HCT116 (cell line): Measurements from ENCODE around the gene KCNIP4. TPM values are rescaled to one million over a fixed set of nuclear protein-coding genes. Genes with fewer than 3 reads are reported as not detected.

Source experiments
- ATAC-seq: fragments of 200-7000 bp; cut with Tn5 transposase; 2 replicates; pipeline ENCODE4 v1.9.1; 2020; ENCODE audit warnings: mild to moderate bottlenecking, moderate library complexity
- BruUV-seq: library from RNA; stranded (reverse); fragments of 400-500 nt; replicated peaks from 2 replicates; lab custom pipeline; 2021; lab: Mats Ljungman, UMichigan
- CTCF ChIA-PET: fragments of 300-600 bp; sonication (Branson Sonifier 250); formaldehyde crosslinking; loops from one replicate; lab custom pipeline; 2021; ENCODE audit warnings: antibody characterized with exemption; lab: Charles Lee
- POLR2A ChIA-PET: fragments of 300-600, 350-600 bp; sonication (Branson Sonifier 250); formaldehyde crosslinking; loops from one replicate; lab custom pipeline; 2021; ENCODE audit warnings: antibody characterized with exemption; lab: Charles Lee
- RAD21 ChIA-PET, 2 experiments: fragments of 300-600 bp; sonication (Branson Sonifier 250); formaldehyde crosslinking; loops; one replicate each; lab custom pipeline; 2023; ENCODE audit warnings: low total read pairs in 2 of 2; ENCODE audit not compliant: uncharacterized antibody in 2 of 2, unreplicated experiment in 2 of 2, low non-redundant PET in 1 of 2; lab: Charles Lee
- DNase-seq: peaks from one replicate; pipeline ENCODE4 v3.0.0-alpha.2; 2010; ENCODE audit warnings: low read depth, low spot score
- H2AFZ ChIP-seq: fragments of 200-600 bp; shearing (Covaris generic), sonication (generic); 2 replicates; pipeline ENCODE4 v1.6.1; 2017; ENCODE audit warnings: low read depth, mixed run types, mixed read lengths, antibody characterized with exemption, low read length; ENCODE audit not compliant: poor library complexity, severe bottlenecking
- H3K27ac ChIP-seq: 2 replicates; pipeline ENCODE4 v1.5.1; 2012; ENCODE audit warnings: low read depth, low read length
- H3K27me3 ChIP-seq: fragments of 200-600 bp; sonication (generic); 2 replicates; pipeline ENCODE4 v1.6.1; 2016; ENCODE audit warnings: mixed run types, low read length, mixed read lengths; ENCODE audit not compliant: insufficient read depth
- H3K36me3 ChIP-seq, 2 experiments: fragments of 200-500 bp in 1 of 2; fragments of 200-600 bp in 1 of 2; sonication (Bioruptor generic) in 1 of 2; sonication (generic) in 1 of 2; 2 replicates each; pipeline versions ENCODE4 v1.5.1 to v1.6.1; 2014 to 2016; ENCODE audit warnings: low read length in 2 of 2, inconsistent platforms in 1 of 2, mixed read lengths in 1 of 2, mixed run types in 1 of 2; ENCODE audit not compliant: insufficient read depth in 2 of 2, control insufficient read depth in 1 of 2
- H3K4me1 ChIP-seq, 2 experiments: fragments of 200-600 bp in 1 of 2; sonication (generic) in 1 of 2; 2 replicates each; pipeline versions ENCODE4 v1.5.1 to v1.6.1; 2012 to 2017; ENCODE audit warnings: low read length in 2 of 2, inconsistent platforms in 1 of 2, mild to moderate bottlenecking in 1 of 2, mixed read lengths in 1 of 2, mixed run types in 1 of 2, moderate library complexity in 1 of 2; ENCODE audit not compliant: insufficient read depth in 2 of 2, control insufficient read depth in 1 of 2
- H3K4me2 ChIP-seq: fragments of 200-600 bp; sonication (generic); 2 replicates; pipeline ENCODE4 v1.6.1; 2017; ENCODE audit warnings: mixed run types, low read length, mixed read lengths
- H3K4me3 ChIP-seq, 2 experiments: fragments of 200-600 bp in 1 of 2; sonication (generic) in 1 of 2; replicated peaks in 1 of 2; 2 replicates each; pipeline ENCODE4 v1.5.1; 2011 to 2016; ENCODE audit warnings: low read length in 2 of 2, control low read depth in 1 of 2, low read depth in 1 of 2, mild to moderate bottlenecking in 1 of 2, mixed read lengths in 1 of 2, mixed run types in 1 of 2
- H3K79me2 ChIP-seq: fragments of 200-600 bp; sonication (generic); 2 replicates; pipeline ENCODE4 v1.6.1; 2017; ENCODE audit warnings: mild to moderate bottlenecking, mixed run types, low read length, moderate library complexity, mixed read lengths; ENCODE audit not compliant: insufficient read depth
- H3K9ac ChIP-seq: fragments of 200-600 bp; sonication (generic); 2 replicates; pipeline ENCODE4 v1.6.1; 2016; ENCODE audit warnings: low read length, mixed read lengths
- H3K9me2 ChIP-seq: fragments of 200-600 bp; sonication (generic), shearing (Covaris generic); 2 replicates; pipeline ENCODE4 v1.6.1; 2017; ENCODE audit warnings: mixed run types, mild to moderate bottlenecking, moderate library complexity; ENCODE audit not compliant: insufficient read depth
- H3K9me3 ChIP-seq, 2 experiments: fragments of 200-500 bp in 1 of 2; fragments of 200-600 bp in 1 of 2; sonication (Bioruptor generic) in 1 of 2; sonication (generic) in 1 of 2; 2 replicates each; pipeline ENCODE4 v1.6.1; 2014 to 2017; ENCODE audit warnings: low read length in 2 of 2, mixed read lengths in 2 of 2, inconsistent platforms in 1 of 2, low read depth in 1 of 2, mild to moderate bottlenecking in 1 of 2, mixed run types in 1 of 2, moderate library complexity in 1 of 2; ENCODE audit not compliant: control insufficient read depth in 1 of 2, insufficient read depth in 1 of 2
- H4K20me1 ChIP-seq: fragments of 200-600 bp; sonication (generic), shearing (Covaris generic); 2 replicates; pipeline ENCODE4 v1.6.1; 2017; ENCODE audit warnings: mixed run types, mild to moderate bottlenecking, moderate library complexity; ENCODE audit not compliant: insufficient read depth
- ATF3 ChIP-seq: IDR thresholded peaks from 2 replicates; pipeline ENCODE4 v1.6.1; 2012
- CTCF ChIP-seq, 3 experiments: fragments of 200-600 bp in 1 of 3; sonication (generic) in 1 of 3; IDR thresholded peaks in 2 of 3; conservative IDR thresholded peaks in 1 of 3; 2 replicates each; pipeline ENCODE4 v1.5.1; 2012 to 2017; ENCODE audit warnings: low read depth in 2 of 3, low read length in 2 of 3, antibody characterized with exemption in 1 of 3, borderline replicate concordance in 1 of 3, control low read depth in 1 of 3, mild to moderate bottlenecking in 1 of 3, mixed read lengths in 1 of 3, mixed run types in 1 of 3, moderate library complexity in 1 of 3; ENCODE audit not compliant: insufficient read depth in 1 of 3
- EZH2 ChIP-seq: fragments of 200-600 bp; sonication (generic); IDR thresholded peaks from 2 replicates; pipeline ENCODE4 v1.6.1; 2017; ENCODE audit warnings: antibody characterized with exemption, mixed run types
- EZH2phosphoT487 ChIP-seq: fragments of 200-600 bp; IDR thresholded peaks from 2 replicates; pipeline ENCODE4 v1.6.1; 2018; ENCODE audit warnings: antibody characterized with exemption, borderline replicate concordance
- FOSL1 ChIP-seq: IDR thresholded peaks from 2 replicates; pipeline ENCODE4 v1.6.1; 2012; ENCODE audit warnings: low read depth
- JUND ChIP-seq: IDR thresholded peaks from 2 replicates; pipeline ENCODE4 v1.6.1; 2012
- POLR2A ChIP-seq: IDR thresholded peaks from 2 replicates; pipeline ENCODE4 v1.7.0; 2011; ENCODE audit warnings: borderline replicate concordance; ENCODE audit not compliant: insufficient read depth, insufficient read length; ENCODE audit errors: extremely low read depth
- RAD21 ChIP-seq: IDR thresholded peaks from 2 replicates; pipeline ENCODE4 v1.6.1; 2012; ENCODE audit warnings: low read depth, mild to moderate bottlenecking
- REST ChIP-seq: IDR thresholded peaks from 2 replicates; pipeline ENCODE4 v1.6.1; 2012; ENCODE audit warnings: low read depth
- SIN3A ChIP-seq: IDR thresholded peaks from 2 replicates; pipeline ENCODE4 v1.6.1; 2012; ENCODE audit warnings: low read depth
- SP1 ChIP-seq: IDR thresholded peaks from 2 replicates; pipeline ENCODE4 v1.6.1; 2012; ENCODE audit warnings: low read depth
- SRF ChIP-seq: IDR thresholded peaks from 2 replicates; pipeline ENCODE4 v1.6.1; 2012; ENCODE audit warnings: low read depth
- TCF7L2 ChIP-seq: IDR thresholded peaks from 2 replicates; pipeline ENCODE4 v1.7.0; 2011; ENCODE audit warnings: borderline replicate concordance, inconsistent platforms; ENCODE audit not compliant: insufficient read depth, insufficient read length; ENCODE audit errors: extremely low read depth
- YY1 ChIP-seq: IDR thresholded peaks from 2 replicates; pipeline ENCODE4 v1.6.1; 2011; ENCODE audit warnings: low read length, low read depth, moderate library complexity, mild to moderate bottlenecking; ENCODE audit not compliant: insufficient replicate concordance; ENCODE audit errors: extremely low read depth
- ZFX ChIP-seq: fragments of 450-650 bp; IDR thresholded peaks from 2 replicates; pipeline ENCODE4 v1.6.1; 2017
- intact Hi-C: fragments of 100-400 bp; cut with micrococcal nuclease; formaldehyde crosslinking; loops from 2 replicates; pipeline ENCODE4 v1.10.0; 2022
- total RNA-seq: library from RNA; stranded (reverse); gene quantifications from one replicate; pipeline ENCODE4 v1.2.1, GENCODE V29; 2021; ENCODE audit not compliant: unreplicated experiment
- TF ChIP-seq, protein P1 (sequence below): IDR thresholded peaks from 2 replicates; pipeline ENCODE4 v1.6.1; 2011; ENCODE audit warnings: mild to moderate bottlenecking, low read length, moderate library complexity; ENCODE audit not compliant: insufficient replicate concordance; ENCODE audit errors: extremely low read depth

KCNIP4 gene
- total RNA-seq, 1 experiment from 2014 or later, result not detected

DNA sequence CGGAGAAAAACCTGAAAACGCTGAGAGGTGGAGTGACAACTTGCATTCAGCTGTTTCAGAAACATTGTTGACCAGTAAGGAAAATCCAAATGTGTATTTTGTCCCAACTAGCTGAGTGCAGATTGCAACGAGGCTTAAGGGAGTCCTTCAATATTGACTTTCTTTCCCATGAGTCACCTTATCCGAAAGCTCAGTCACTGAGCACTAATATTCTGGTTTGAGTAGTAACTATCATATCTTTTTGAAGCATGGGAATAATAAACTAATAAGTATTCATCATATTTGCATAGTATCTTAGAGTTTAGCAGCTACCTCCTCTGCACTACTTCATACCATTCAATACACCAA is 644.1 kb downstream of the KCNIP4 start (continued):
- TF ChIP-seq, protein P1, sequence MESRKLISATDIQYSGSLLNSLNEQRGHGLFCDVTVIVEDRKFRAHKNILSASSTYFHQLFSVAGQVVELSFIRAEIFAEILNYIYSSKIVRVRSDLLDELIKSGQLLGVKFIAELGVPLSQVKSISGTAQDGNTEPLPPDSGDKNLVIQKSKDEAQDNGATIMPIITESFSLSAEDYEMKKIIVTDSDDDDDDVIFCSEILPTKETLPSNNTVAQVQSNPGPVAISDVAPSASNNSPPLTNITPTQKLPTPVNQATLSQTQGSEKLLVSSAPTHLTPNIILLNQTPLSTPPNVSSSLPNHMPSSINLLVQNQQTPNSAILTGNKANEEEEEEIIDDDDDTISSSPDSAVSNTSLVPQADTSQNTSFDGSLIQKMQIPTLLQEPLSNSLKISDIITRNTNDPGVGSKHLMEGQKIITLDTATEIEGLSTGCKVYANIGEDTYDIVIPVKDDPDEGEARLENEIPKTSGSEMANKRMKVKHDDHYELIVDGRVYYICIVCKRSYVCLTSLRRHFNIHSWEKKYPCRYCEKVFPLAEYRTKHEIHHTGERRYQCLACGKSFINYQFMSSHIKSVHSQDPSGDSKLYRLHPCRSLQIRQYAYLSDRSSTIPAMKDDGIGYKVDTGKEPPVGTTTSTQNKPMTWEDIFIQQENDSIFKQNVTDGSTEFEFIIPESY, result no peak
- TF ChIP-seq FOSL1, result no peak
- TF ChIP-seq YY1, result no peak
- no peak for TF ChIP-seq SRF

- CTCF ChIA-PET, result no interaction called here
- RAD21 ChIA-PET, result no interaction called here
- POLR2A ChIA-PET, result no interaction called here
- TF ChIP-seq POLR2A, result no peak
- no peak for TF ChIP-seq SIN3A
- no peak for TF ChIP-seq EZH2
- no peak for TF ChIP-seq FOSL1
- TF ChIP-seq, protein P1, result no peak
- no peak for TF ChIP-seq JUND
- no peak for TF ChIP-seq REST
- TF ChIP-seq ATF3, result no peak
- TF ChIP-seq SP1, result no peak
- no peak for TF ChIP-seq EZH2phosphoT487
- TF ChIP-seq RAD21, result no peak
- TF ChIP-seq TCF7L2, result no peak
- no peak for TF ChIP-seq YY1
- no peak for TF ChIP-seq CTCF (IDR thresholded peaks at IDR 0.05 in 2 of 3, conservative IDR thresholded peaks at IDR 0.05 in 1 of 3; ENCODE audit: borderline replicate concordance in 1 of 3, insufficient read depth in 1 of 3, low read depth in 2 of 3, low read length in 2 of 3)
- TF ChIP-seq ZFX, result no peak
These were observed 658.0 kb downstream of the KCNIP4 start for GRCh38 chr4:21290562-21290961.

More at GRCh38 chr4:21290562-21290961, 658.0 kb downstream of the KCNIP4 start:
- Histone ChIP-seq H3K4me3 (no peak overlapping the region), H3K9me3 (peaks cover 3 to 17% of the 10 kb centered on the region in 2 experiments; a peak in 2 of 4 replicates), H3K4me1 (no peaks in the 10 kb centered on the region), H2AFZ (no peak overlapping the region), H3K27ac (no peak overlapping the region), H4K20me1 (no peaks in the 10 kb centered on the region), H3K27me3 (no peaks in the 10 kb centered on the region), H3K4me2 (no peak overlapping the region), H3K9me2 (no peaks in the 10 kb centered on the region), H3K79me2 (no peaks in the 10 kb centered on the region), H3K36me3 (no peaks in the 10 kb centered on the region), H3K9ac (no peak overlapping the region)
- no TSS peak for BruUV-seq
- no peak for DNase-seq
- no peak for ATAC-seq
- intact Hi-C loops, result no loop called here
